GM23338 (cell line): ENCODE results near the gene FKBP2. TPM values are rescaled to one million over a fixed set of nuclear protein-coding genes. Genes with fewer than 3 reads are reported as not detected.
A peak's percentile ranks its signal among the peaks of the same experiment; 100 is the strongest.

Experiments
- ATAC-seq: fragments of 200-7000 bp; cut with Tn5 transposase; 3 replicates; pipeline ENCODE4 v1.9.1; 2020
- DNase-seq: peaks from one replicate; pipeline ENCODE4 v3.0.0-alpha.2; 2015; ENCODE audit warnings: low spot score
- H2AFZ ChIP-seq: fragments of 200-600 bp; sonication (generic); 2 replicates; pipeline ENCODE4 v1.8.0; 2016; ENCODE audit warnings: antibody characterized with exemption, mild to moderate bottlenecking, moderate library complexity
- H3F3A ChIP-seq: fragments of 200-600 bp; sonication (generic); replicated peaks from 2 replicates; pipeline ENCODE4 v1.8.0; 2017; ENCODE audit warnings: antibody characterized with exemption, mixed run types, low read depth
- H3K27ac ChIP-seq: fragments of 200-600 bp; sonication (generic); 2 replicates; pipeline ENCODE4 v1.6.1; 2016; ENCODE audit warnings: low read depth
- H3K27me3 ChIP-seq: fragments of 200-600 bp; sonication (generic); 2 replicates; pipeline ENCODE4 v1.8.0; 2016; ENCODE audit warnings: mild to moderate bottlenecking, mixed run types, moderate library complexity; ENCODE audit not compliant: insufficient read depth
- H3K36me3 ChIP-seq: fragments of 200-600 bp; sonication (generic); 2 replicates; pipeline ENCODE4 v1.8.0; 2016; ENCODE audit warnings: mild to moderate bottlenecking; ENCODE audit not compliant: insufficient read depth
- H3K4me1 ChIP-seq: fragments of 200-600 bp; sonication (generic); 2 replicates; pipeline ENCODE4 v1.8.0; 2016; ENCODE audit warnings: mild to moderate bottlenecking, moderate library complexity; ENCODE audit not compliant: insufficient read depth
- H3K4me2 ChIP-seq: fragments of 200-600 bp; sonication (generic); 2 replicates; pipeline ENCODE4 v1.7.1; 2017; ENCODE audit warnings: mixed run types
- H3K4me3 ChIP-seq: fragments of 200-600 bp; sonication (generic); 2 replicates; pipeline ENCODE4 v1.6.1; 2016; ENCODE audit warnings: mixed run types
- H3K79me2 ChIP-seq: fragments of 200-600 bp; sonication (generic); replicated peaks from 2 replicates; pipeline ENCODE4 v1.8.0; 2017; ENCODE audit warnings: mild to moderate bottlenecking; ENCODE audit not compliant: insufficient read depth
- H3K9me2 ChIP-seq: fragments of 200-600 bp; sonication (generic); 2 replicates; pipeline ENCODE4 v1.8.0; 2017; ENCODE audit not compliant: insufficient read depth
- H4K20me1 ChIP-seq: fragments of 200-600 bp; sonication (generic); replicated peaks from 2 replicates; pipeline ENCODE4 v1.8.0; 2017; ENCODE audit warnings: mild to moderate bottlenecking; ENCODE audit not compliant: insufficient read depth
- H3K27ac Mint-ChIP-seq: 2 replicates; pipeline ENCODE4 v1.8.0; 2020; ENCODE audit warnings: inconsistent platforms, mild to moderate bottlenecking, moderate library complexity, mixed read lengths
- H3K27me3 Mint-ChIP-seq: 3 replicates; pipeline ENCODE4 v1.8.0; 2022; ENCODE audit warnings: low read depth, mild to moderate bottlenecking, moderate library complexity, mixed read lengths, inconsistent platforms; ENCODE audit not compliant: insufficient read depth, poor library complexity
- H3K36me3 Mint-ChIP-seq: 3 replicates; pipeline ENCODE4 v1.8.0; 2021; ENCODE audit warnings: low read depth, mild to moderate bottlenecking, inconsistent platforms, moderate library complexity, mixed read lengths
- H3K4me1 Mint-ChIP-seq: 3 replicates; pipeline ENCODE4 v1.8.0; 2020; ENCODE audit warnings: mild to moderate bottlenecking, inconsistent platforms, mixed read lengths
- H3K4me3 Mint-ChIP-seq: 3 replicates; pipeline ENCODE4 v1.8.0; 2021; ENCODE audit warnings: moderate library complexity, mild to moderate bottlenecking, inconsistent platforms, mixed read lengths
- H3K9me3 Mint-ChIP-seq: 3 replicates; pipeline ENCODE4 v1.8.0; 2020; ENCODE audit warnings: moderate library complexity, mild to moderate bottlenecking, inconsistent platforms, mixed read lengths
- CTCF ChIP-seq, 2 experiments: fragments of 200-600 bp in 1 of 2; sonication (generic) in 1 of 2; conservative IDR thresholded peaks; 2 replicates each; pipeline versions ENCODE4 v1.5.1 to v1.6.1; 2016 to 2017; ENCODE audit warnings: antibody characterized with exemption in 2 of 2, low read depth in 2 of 2, mild to moderate bottlenecking in 2 of 2, moderate library complexity in 1 of 2
- EZH2phosphoT487 ChIP-seq: fragments of 200-600 bp; sonication (generic); IDR thresholded peaks from one replicate; pipeline ENCODE4 v1.8.1; 2018; ENCODE audit warnings: antibody characterized with exemption; ENCODE audit not compliant: unreplicated experiment
- JUNB ChIP-seq: IDR thresholded peaks from one replicate; pipeline ENCODE4 v1.6.1; 2016; ENCODE audit warnings: antibody characterized with exemption; ENCODE audit not compliant: unreplicated experiment
- POLR2AphosphoS5 ChIP-seq: IDR thresholded peaks from 2 replicates; pipeline ENCODE4 v1.6.1; 2016; ENCODE audit warnings: antibody characterized with exemption, low read depth
- REST ChIP-seq: IDR thresholded peaks from one replicate; pipeline ENCODE4 v1.6.1; 2018; ENCODE audit warnings: antibody characterized with exemption; ENCODE audit not compliant: unreplicated experiment
- ZNF114 ChIP-seq: fragments of 250-450 bp; sonication (Bioruptor Pico); IDR thresholded peaks from 2 replicates; pipeline ENCODE4 v1.5.0; 2020; ENCODE audit warnings: mild to moderate bottlenecking, moderate library complexity
- polyA plus RNA-seq: library from polyadenylated mRNA; unstranded; fragments of >200 nt; fragmentation: Nextera tagmentation; extraction: Ambion mirVana; gene quantifications from 2 replicates; pipeline ENCODE4 v1.2.1, GENCODE V29; 2016
- total RNA-seq: library from RNA; depleted of rRNA; stranded (reverse); fragments of >200 nt; shearing (Covaris generic); gene quantifications from 2 replicates; pipeline ENCODE4 v1.2.3, GENCODE V29; 2014

The FKBP2 gene
- total and polyA plus RNA-seq, 2 experiments from 2014 or later: 31.4 to 201 TPM

GRCh38 chr11:64234647-64235379, 6.1 kb upstream of the FKBP2 start:
- Mint-ChIP-seq H3K27me3 (peaks cover 27% of the 10 kb centered on the region), H3K9me3 (no peaks in the 10 kb centered on the region), H3K27ac (no peak overlapping the region), H3K4me3 (peak overlapping the region; percentile 83), H3K36me3 (peaks cover 11% of the 10 kb centered on the region), H3K4me1 (peaks cover 21% of the 10 kb centered on the region)
- H3F3A ChIP-seq: peaks cover 21% of the 10 kb centered on the region
- peaks cover 17% of the 10 kb centered on the region; the same call in 1 of the 2 replicates for H3K4me1 ChIP-seq
- H3K9me2 ChIP-seq: no peaks in the 10 kb centered on the region
- peak overlapping the region; percentile 92 for H3K4me2 ChIP-seq
- ATAC-seq (peak; percentile 19), DNase-seq (peak; percentile 70)
- no peak overlapping the region for H3K27ac ChIP-seq
- TF ChIP-seq POLR2AphosphoS5 (peak; percentile 29; the same call in 1 of the 2 replicates), CTCF (conservative IDR thresholded peaks at IDR 0.05; ENCODE audit: low read depth in 2 of 2) (no peak)
- no peaks in the 10 kb centered on the region for H3K36me3 ChIP-seq
- peak overlapping the region; percentile 77 for H3K4me3 ChIP-seq
- peaks cover 23% of the 10 kb centered on the region; the same call in 1 of the 2 replicates for H3K27me3 ChIP-seq
- H3K79me2 ChIP-seq: peaks cover 4% of the 10 kb centered on the region; the same call in 1 of the 2 replicates
- peak overlapping the region; percentile 63 for H2AFZ ChIP-seq
- no peaks in the 10 kb centered on the region for H4K20me1 ChIP-seq

GRCh38 chr11:64235437-64236161, 5.3 kb upstream of the FKBP2 start:
- peaks cover 27% of the 10 kb centered on the region for H3F3A ChIP-seq
- peaks cover 23% of the 10 kb centered on the region; the same call in 1 of the 2 replicates for H3K27me3 ChIP-seq

More at GRCh38 chr11:64235437-64236161, 5.3 kb upstream of the FKBP2 start:
- H3K36me3 ChIP-seq: no peaks in the 10 kb centered on the region
- peaks cover 22% of the 10 kb centered on the region; the same call in 1 of the 2 replicates for H3K4me1 ChIP-seq
- Mint-ChIP-seq H3K27ac (no peak overlapping the region), H3K36me3 (peaks cover 11% of the 10 kb centered on the region), H3K9me3 (no peaks in the 10 kb centered on the region), H3K4me3 (peak overlapping the region; percentile 83), H3K27me3 (peaks cover 32% of the 10 kb centered on the region), H3K4me1 (peaks cover 26% of the 10 kb centered on the region)
- ATAC-seq: no peak
- no peaks in the 10 kb centered on the region for H4K20me1 ChIP-seq
- H3K27ac ChIP-seq: no peak overlapping the region
- peak overlapping the region; percentile 63; the same call in 1 of the 2 replicates for H2AFZ ChIP-seq
- peak overlapping the region; percentile 92 for H3K4me2 ChIP-seq
- TF ChIP-seq POLR2AphosphoS5: no peak
- TF ChIP-seq EZH2phosphoT487: no peak
- no peak for TF ChIP-seq REST
- TF ChIP-seq ZNF114: no peak
- TF ChIP-seq JUNB: no peak
- no peaks in the 10 kb centered on the region for H3K9me2 ChIP-seq
- DNase-seq: no peak
- H3K4me3 ChIP-seq: peak overlapping the region; percentile 77
- peaks cover 4% of the 10 kb centered on the region; the same call in 1 of the 2 replicates for H3K79me2 ChIP-seq
